ENCODE data around the gene FXN.

FXN gene

DNA sequence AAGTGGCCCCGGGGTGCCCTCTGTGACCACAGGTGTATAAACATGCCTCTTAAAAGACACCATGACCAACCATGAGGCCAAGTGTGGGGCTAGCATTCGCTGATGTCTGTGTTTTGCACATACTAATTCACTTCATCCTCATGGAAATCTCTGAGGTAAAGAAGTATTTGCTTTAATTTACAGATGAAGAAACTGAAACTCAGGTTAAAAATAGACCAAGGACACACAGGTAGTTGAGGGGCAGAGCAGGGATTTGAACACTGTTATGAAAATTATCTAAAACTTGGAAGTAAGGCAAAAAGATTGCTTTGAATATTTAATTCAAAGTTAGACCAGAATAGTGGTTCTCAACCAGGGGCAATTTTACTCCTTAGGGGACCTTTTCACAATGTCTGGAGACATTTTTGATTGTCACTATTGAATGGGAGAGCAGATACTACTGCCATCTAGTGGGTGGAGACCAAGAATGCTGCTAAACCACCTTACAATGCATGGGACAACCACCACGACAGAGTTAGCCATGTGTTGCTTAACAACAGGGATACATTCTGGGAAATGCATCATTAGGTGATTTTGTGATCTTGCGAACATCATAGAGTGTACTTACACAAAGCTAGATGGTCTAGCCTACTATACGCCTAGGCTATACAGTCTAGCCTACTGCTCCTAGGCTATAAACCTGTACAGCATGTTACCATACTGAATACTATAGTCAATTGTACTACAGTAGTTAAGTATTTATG is 8.0 kb upstream of the FXN start:
- TF ChIP-seq, protein P1, sequence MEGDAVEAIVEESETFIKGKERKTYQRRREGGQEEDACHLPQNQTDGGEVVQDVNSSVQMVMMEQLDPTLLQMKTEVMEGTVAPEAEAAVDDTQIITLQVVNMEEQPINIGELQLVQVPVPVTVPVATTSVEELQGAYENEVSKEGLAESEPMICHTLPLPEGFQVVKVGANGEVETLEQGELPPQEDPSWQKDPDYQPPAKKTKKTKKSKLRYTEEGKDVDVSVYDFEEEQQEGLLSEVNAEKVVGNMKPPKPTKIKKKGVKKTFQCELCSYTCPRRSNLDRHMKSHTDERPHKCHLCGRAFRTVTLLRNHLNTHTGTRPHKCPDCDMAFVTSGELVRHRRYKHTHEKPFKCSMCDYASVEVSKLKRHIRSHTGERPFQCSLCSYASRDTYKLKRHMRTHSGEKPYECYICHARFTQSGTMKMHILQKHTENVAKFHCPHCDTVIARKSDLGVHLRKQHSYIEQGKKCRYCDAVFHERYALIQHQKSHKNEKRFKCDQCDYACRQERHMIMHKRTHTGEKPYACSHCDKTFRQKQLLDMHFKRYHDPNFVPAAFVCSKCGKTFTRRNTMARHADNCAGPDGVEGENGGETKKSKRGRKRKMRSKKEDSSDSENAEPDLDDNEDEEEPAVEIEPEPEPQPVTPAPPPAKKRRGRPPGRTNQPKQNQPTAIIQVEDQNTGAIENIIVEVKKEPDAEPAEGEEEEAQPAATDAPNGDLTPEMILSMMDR (conservative IDR thresholded peaks at IDR 0.05; ENCODE audit: low read depth, low read length), result peak; percentile 86
- Histone ChIP-seq H3K4me3 (IDR thresholded peaks at IDR 0.05; ENCODE audit: insufficient read depth, low read depth, low read length) (no peak overlapping the region), H3K9ac (peak overlapping the region; percentile 11; the same call in 1 of the 2 replicates), H4K20me1 (ENCODE audit: insufficient read depth) (no peaks in the 10 kb centered on the region), H3K4me2 (peak overlapping the region; percentile 84), H3K27me3 (ENCODE audit: insufficient read depth, low read depth) (no peaks in the 10 kb centered on the region), H3K27ac (peak overlapping the region; percentile 40), H3K79me2 (ENCODE audit: insufficient read depth, low read depth) (no peaks in the 10 kb centered on the region), H3K4me1 (ENCODE audit: low read depth, poor library complexity, severe bottlenecking) (peaks cover 29% of the 10 kb centered on the region), H2AFZ (ENCODE audit: low read depth) (peak overlapping the region; percentile 62), H3K36me3 (ENCODE audit: insufficient read depth) (no peaks in the 10 kb centered on the region)

DNA sequence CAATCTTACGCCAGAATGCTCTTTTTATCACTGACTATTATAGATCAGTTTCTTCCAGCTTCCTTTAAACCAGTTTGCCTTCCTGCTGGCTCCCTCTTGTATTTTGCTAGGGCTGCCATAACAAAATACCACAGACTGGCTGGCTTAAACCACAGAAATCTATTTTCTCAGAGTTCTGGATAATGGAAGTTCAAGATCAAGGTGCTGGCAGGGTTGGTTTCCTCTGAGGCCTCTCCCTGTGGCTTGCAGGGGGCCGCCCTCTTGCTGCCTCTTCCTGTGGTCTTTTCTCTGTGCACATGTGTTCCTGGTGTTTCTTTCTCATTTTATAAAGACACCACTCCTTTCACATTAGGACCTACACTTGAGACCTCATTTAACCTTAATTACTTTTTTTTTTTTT is 6.8 kb upstream of the FXN start:
- no peaks in the 10 kb centered on the region for H4K20me1 ChIP-seq (ENCODE audit: insufficient read depth)
- H3K27me3 ChIP-seq (ENCODE audit: insufficient read depth, low read depth), result no peaks in the 10 kb centered on the region
- H3K79me2 ChIP-seq (ENCODE audit: insufficient read depth, low read depth), result no peaks in the 10 kb centered on the region
- TF ChIP-seq, protein P1 (conservative IDR thresholded peaks at IDR 0.05; ENCODE audit: low read depth, low read length), result no peak
- no peak overlapping the region for H3K9ac ChIP-seq
- no peak overlapping the region for H2AFZ ChIP-seq (ENCODE audit: low read depth)
- H3K27ac ChIP-seq, result no peak overlapping the region
- H3K36me3 ChIP-seq (ENCODE audit: insufficient read depth), result no peaks in the 10 kb centered on the region
- H3K4me3 ChIP-seq (IDR thresholded peaks at IDR 0.05; ENCODE audit: insufficient read depth, low read depth, low read length), result no peak overlapping the region
- no peak overlapping the region; the same call in 1 of the 2 replicates for H3K4me2 ChIP-seq
- H3K4me1 ChIP-seq (ENCODE audit: low read depth, poor library complexity, severe bottlenecking), result peaks cover 29% of the 10 kb centered on the region

DNA sequence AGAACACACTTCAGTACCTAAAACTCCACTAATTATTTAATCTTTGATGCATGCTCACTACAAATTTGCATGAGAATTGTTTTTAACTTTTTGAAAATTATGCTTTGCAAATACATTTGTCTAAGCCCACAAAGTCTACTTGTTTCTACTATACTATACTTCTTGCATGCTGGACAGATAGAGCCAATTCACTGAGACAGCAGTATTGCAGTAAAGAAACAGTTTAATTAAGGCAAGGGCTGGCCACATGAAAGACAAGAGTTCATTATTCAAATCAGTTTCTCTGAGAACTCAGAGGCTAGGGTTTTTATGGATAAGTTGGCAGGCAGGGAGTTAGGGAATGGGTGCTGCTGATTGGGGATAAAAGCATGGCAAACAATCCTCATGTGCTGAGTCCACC is 6.0 kb upstream of the FXN start:
- H2AFZ ChIP-seq (ENCODE audit: low read depth), result no peak overlapping the region
- no peak overlapping the region for H3K27ac ChIP-seq
- no peaks in the 10 kb centered on the region for H4K20me1 ChIP-seq (ENCODE audit: insufficient read depth)

DNA sequence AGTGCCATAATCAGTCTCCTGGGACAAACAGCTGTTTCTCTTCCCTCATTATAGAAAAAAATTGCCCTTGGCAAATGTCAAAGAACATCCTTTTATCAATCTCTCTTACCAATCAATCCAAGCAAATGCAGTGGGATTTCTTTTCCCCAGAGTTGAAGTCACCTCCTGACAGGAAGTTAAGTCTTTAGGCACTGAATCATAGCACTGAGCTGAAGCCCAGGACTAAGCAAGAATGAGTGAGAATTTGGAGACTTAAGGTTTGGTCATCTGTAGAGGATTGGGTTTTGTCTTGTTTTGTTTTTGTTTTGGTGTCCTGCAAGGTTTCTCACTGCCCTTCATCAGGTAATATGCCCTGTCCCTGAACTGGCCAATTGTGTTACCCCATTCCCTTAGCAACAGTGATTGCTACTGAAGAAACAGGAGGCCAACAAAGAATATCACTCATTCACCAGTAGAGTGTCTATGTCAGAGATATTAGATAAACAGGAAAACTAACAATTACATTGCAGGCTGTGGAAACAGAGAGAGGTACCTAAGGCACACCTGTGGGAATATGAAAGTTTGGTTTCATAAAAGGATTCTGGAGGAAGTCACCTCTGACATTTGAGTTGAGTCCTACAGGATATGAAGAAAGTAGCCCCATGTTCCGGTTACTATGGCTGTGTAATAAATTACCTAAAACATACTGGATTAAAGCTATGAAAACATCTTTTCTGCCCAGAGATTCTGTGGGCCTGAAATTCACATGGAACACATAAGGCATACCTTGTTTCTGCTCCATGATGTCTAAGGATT is 4.5 kb upstream of the FXN start:
- H3K4me1 ChIP-seq (ENCODE audit: low read depth, poor library complexity, severe bottlenecking), result peaks cover 29% of the 10 kb centered on the region
- H3K4me2 ChIP-seq, result no peak overlapping the region
- no peak overlapping the region for H3K4me3 ChIP-seq (IDR thresholded peaks at IDR 0.05; ENCODE audit: insufficient read depth, low read depth, low read length)
- H3K36me3 ChIP-seq (ENCODE audit: insufficient read depth), result no peaks in the 10 kb centered on the region
- TF ChIP-seq, protein P1 (conservative IDR thresholded peaks at IDR 0.05; ENCODE audit: low read depth, low read length), result no peak
- H4K20me1 ChIP-seq (ENCODE audit: insufficient read depth), result no peaks in the 10 kb centered on the region
- no peak overlapping the region for H3K9ac ChIP-seq
- peaks cover 2% of the 10 kb centered on the region; the same call in 1 of the 2 replicates for H3K79me2 ChIP-seq (ENCODE audit: insufficient read depth, low read depth)
- H2AFZ ChIP-seq (ENCODE audit: low read depth), result no peak overlapping the region
- H3K27ac ChIP-seq, result no peak overlapping the region
- no peaks in the 10 kb centered on the region for H3K27me3 ChIP-seq (ENCODE audit: insufficient read depth, low read depth)

More for the DNA sequence above, 6.0 kb upstream of the FXN start:
- H3K4me2 ChIP-seq, result no peak overlapping the region
- peaks cover 29% of the 10 kb centered on the region for H3K4me1 ChIP-seq (ENCODE audit: low read depth, poor library complexity, severe bottlenecking)
- H3K4me3 ChIP-seq (IDR thresholded peaks at IDR 0.05; ENCODE audit: insufficient read depth, low read depth, low read length), result no peak overlapping the region
- no peaks in the 10 kb centered on the region for H3K36me3 ChIP-seq (ENCODE audit: insufficient read depth)
- H3K27me3 ChIP-seq (ENCODE audit: insufficient read depth, low read depth), result no peaks in the 10 kb centered on the region
- no peaks in the 10 kb centered on the region for H3K79me2 ChIP-seq (ENCODE audit: insufficient read depth, low read depth)
- H3K9ac ChIP-seq, result no peak overlapping the region
- TF ChIP-seq, protein P1 (conservative IDR thresholded peaks at IDR 0.05; ENCODE audit: low read depth, low read length), result no peak
